Measurements from ENCODE around the gene NIBAN1.

Gene NIBAN1

DNA sequence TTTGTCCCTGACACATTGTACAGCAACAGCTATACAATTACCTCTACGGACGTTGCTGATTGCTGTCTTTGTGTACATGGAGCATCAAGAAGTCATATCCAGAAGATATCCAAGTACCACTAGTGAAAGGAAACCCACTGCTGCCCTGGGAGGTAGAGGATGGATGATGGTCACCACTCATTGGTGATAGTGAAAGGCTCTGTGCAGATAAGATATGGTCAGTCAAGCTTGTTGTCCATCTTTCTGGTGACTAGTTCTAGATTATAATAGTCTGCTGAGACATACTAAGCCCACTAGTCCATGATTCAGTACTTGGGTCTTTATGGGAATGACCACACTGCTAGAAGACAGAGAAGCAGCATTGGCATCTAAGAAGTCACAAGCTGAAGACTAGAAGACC, 30.3 kb downstream of the NIBAN1 start:
- DNase-seq: no peak

DNA sequence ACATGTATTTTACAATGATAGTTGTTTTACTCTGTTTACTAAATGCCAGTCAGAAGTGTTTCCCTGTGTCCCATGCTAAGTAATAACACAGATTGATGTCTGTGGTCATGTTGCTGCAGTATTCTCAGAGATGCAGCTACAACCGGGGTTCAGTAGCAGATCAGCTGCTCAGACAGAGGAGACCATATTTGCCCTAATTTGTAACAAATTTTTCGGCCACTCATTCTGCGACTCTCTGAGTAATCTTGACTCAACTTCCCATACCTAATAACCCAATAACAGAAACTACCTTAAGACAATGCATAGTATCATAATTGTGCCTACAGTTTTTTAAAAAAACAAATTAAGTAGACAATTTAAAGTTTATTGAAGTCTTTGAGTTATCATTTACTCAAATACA, 32.6 kb downstream of the NIBAN1 start:
- DNase-seq: no peak

DNA sequence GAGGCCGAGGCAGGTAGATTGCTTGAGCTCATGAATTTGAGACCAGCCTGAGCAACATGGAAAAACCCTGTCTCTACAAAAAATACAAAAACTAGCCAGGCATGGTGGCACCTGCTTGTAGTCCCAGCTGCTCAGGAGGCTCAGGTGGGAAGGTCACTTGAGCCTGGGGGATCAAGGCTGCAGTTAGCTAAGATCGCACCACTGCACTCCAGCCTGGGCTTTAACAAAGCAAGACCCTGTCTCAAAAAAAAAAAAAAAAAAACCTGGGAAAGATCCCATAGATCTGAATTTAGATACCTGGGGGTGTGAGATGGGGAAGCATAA, 32.9 kb downstream of the NIBAN1 start:
- no peak for DNase-seq

DNA sequence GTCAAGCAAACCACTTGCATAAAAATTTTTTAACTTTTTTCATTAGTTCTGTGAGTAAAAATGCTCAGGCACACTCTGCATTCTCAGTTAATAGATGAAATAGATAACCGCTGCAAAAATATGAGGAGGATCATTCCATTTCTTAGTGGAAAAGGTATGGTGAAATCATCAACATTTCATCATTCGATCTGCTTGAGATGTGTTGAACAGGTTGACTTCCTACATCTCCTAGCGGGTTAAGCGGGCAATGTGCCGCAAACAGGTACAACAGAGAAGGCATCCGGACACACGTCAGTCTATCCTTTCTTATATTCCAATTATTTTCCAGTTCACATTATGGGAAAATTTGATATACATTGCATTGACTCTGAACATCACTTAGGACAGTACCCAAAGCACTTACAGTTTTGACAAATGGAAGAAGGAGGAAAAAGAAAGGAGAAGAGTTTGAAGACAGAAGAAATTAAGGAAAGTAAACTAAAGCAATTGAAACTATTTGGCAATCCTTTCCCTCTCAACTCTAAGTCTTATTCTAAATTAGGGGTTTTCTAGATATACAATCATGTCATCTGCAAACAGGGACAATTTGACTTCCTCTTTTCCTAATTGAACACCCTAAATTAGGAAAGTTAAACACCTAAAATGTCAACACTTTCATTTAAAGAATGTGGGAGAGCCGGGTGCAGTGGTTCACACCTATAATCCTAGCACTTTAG, 33.5 kb downstream of the NIBAN1 start:
- no peak for DNase-seq

DNA sequence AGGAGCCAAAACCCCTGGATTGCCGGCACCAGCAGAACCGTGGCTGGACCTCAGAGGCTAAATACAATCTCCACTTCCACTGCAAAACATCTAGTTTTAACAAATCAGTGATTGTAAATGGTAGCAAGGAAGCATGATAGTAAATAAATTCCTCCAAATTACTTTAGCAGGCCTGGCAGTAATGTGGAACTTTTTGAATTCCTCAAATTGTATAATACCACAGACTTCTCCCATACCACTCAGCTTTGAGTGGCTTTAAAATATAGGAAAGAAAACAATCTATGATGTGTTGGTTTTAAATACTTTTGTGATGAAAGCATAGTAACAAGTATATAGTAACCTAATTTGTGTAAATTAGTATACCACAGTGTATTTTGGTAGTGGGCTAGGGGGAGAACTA, 34.1 kb downstream of the NIBAN1 start:
- no peak for DNase-seq

DNA sequence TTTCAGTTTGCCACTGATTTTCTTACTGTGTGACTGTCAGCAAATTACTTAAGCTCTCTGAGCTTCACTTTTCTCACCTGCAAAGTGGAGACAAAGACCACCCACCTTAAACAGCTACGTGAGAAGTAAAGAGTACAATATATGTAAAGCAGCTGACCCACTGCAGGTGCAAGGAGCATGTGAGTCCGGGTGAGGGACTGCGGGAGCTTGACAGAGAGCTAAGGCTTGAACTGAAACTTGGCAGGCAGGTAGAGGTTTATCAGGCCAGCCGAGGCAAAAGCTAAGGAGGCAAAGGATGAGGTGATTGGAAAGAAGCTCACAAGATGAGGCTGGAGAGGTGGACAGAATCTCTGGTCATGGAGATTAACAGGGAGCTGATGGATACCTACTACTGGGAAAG, 36.6 kb downstream of the NIBAN1 start:
- DNase-seq: no peak

DNA sequence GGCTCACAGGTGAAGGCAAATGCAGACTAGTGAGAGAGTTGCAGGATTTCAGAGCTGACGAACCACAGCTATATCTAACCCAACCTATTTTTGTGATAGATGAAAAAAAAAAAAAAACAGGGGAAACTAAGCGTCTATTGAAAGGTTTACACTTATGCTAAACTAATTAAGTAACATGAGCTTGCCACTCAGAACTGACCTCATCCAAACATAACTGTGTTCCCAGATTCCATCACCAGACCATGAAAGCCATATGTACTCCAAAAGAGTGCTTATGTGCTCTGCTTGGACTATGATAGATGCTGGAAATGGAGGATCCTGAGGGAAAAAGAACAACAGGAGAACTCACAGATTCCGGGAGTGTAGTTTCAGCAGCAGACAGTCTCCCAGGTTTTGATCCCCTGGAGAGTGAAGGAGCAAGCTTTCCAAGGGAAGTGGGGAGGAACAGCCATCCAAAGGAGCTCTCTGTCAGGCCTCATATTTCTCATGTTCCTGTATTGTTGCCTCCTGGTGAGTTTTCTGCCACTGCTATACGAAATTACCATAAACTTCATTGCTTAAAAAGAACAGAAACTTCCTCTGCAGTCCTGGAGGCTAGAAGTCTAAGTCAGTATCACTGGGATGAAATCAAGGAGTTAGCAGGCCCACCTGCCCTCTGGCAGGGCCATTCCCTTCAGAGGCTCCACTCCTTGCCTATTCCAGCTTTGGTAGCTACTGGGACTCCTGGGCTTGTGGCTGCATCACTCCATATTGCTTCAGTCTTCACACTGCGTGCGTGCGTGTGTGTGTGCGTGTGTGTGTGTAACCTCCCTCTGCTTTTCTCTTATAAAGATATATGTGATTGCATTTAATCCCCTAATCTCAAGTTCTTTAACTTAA, 38.1 kb downstream of the NIBAN1 start:
- no peak for DNase-seq

DNA sequence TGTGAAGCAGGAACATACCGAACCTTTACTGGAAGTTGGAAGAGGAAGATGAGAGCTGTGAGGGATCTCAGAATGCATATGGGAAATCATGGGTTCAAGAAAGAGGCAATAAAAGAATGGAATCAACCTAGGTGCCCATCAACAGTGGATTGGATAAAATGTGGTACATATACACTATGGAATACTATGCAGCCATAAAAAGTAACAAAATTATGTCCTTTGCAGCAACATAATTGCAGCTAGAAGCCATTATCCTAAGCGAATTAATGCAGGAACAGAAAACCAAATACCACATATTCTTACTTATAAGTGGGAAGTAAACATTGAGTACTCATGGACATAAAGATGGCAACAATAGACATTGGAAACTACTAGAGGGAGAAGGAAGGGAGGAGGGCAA, 40.4 kb downstream of the NIBAN1 start:
- no peak for DNase-seq

DNA sequence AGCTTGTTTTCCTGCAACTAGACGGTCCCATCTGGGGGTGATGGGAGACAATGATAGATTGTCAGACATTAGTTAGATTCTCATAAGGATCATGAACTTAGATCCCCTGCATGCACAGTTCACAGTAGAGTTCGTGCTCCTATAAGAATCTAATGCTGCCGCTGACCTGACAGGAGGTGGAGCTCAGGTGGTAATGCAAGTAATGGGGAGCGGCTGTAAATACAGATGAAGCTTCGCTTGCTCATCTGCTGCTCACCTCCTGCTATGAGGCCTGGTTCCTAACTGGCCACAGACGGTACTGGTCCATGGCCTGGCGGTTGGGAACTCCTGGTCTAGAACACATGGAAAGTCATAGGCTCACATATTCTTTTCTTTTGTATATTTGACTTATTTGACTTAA, 42.0 kb downstream of the NIBAN1 start:
- DNase-seq: no peak

DNA sequence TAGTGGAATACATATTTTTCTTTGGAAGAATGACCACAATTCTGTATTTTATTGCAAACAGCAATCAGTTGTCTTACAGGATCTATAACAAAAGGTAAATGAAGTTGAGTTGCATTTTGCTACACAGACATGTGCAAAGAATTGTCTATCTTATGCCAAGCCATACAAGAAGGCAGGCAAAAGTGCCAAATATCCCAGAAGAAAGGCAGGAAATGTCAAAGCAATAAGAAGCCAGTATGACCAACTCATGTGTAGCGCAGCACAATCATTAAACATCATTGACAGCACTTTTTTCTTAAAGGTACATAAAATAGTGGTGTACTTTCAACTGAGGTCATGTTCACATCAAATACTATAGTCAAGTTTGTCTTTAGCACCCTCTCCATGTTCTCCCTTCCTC, 42.7 kb downstream of the NIBAN1 start:
- no peak for DNase-seq

DNA sequence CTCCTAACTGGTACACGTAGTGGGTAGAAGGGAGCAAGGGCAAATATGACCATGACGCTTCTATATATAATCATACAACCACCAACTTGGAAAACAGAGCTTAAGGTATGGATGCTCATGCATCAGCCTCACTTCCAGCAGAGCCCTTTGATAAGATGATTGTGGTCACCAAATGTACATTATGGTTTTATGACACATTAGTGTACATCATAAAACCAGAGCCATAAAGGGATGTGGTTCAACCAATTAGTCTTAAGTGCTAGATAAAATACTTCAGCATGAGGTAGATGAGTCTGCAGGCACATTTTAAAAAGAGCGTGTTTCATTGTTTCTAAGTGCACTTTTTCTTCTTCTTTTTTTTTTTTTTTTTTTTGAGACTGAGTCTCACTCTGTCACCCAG, 43.7 kb downstream of the NIBAN1 start:
- no peak for DNase-seq

DNA sequence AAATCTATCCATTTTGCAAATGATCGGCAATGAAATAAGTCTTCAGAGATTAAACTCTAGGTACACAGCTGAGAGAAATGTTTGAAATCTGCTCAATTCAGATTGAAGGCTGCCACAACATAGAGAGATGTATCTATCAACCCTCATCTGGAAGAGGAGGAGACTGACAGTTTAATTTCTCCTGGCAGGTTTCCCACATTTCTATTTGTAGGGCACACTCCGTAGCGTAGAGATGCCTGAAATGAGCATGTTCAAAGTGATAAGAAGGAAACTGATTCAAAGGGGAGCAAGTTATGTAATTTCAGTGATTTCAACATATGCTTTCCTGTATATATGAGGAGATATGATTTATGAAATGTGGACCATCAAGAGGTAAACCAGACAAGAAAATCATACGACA, 44.1 kb downstream of the NIBAN1 start:
- no peak for DNase-seq

DNA sequence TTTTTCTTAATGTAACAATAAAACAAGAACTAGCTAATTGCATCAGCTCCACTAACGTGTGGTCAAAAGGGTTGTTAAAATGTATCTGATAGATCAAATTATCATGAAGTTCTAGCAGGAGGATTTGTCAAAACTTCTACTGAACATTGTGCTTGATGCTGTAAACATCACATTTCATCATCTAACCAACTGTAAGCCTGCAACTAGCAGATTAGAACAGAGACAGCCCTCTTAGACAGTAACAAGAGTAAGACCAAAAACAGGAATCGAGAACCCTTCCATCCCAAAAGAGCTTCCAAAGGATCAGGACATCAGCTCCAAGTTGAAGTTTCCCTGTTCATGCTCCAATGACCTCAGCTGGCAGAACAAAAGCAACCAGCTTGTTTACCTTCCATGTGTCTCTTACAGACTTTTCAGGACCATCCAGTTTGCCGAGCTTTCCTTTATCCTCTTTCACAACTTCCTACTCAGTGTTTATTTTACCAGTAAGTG, 44.6 kb downstream of the NIBAN1 start:
- no peak for DNase-seq

DNA sequence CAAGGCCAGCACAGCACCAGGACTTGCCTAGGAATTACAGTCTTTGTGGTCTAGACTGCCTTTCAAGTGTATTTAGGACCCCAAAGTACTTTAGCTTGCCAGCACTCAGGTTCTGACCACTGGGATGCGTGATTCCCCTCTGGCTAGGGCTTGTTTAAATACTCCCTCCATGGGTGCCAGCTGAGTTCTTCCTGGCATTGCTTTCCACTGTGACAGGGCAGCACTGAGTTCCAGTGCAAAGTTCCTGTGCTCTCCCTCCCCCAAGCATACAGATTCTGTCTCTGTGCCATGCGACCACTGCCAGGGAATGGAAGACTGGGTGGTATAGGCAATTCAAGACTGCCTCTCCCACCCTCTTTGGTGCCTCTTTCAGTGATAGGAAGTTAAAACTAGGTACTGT, 45.9 kb downstream of the NIBAN1 start:
- no peak for DNase-seq

Measured in activated CD4-positive, CD25-positive, alpha-beta regulatory T cell (primary cell).